ENCODE measurements around the gene SLC35F3.

DNA sequence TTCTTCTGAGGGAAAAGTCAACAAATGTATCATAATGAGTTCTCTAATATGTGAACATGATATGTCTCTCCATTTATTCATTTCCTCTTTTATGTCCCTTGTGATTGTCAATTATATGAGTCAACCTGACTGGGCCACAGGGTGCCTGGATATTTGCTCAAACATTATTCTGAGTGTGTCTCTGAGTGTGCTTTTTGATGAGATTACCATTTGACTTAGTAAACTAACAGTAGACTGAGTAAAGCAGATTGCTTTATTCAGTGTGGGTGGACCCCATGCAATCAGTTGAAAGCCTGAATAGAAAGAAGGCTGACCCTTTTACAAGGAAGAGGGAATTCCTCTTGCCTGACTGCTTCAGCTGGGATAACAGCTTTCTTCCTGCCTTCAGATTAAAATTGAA lies 142.6 kb downstream of the SLC35F3 start:
- no peak for TF ChIP-seq EZH2phosphoT487 (IDR thresholded peaks at IDR 0.05; ENCODE audit: borderline replicate concordance, low read depth, low read length)
- TF ChIP-seq, protein P1, sequence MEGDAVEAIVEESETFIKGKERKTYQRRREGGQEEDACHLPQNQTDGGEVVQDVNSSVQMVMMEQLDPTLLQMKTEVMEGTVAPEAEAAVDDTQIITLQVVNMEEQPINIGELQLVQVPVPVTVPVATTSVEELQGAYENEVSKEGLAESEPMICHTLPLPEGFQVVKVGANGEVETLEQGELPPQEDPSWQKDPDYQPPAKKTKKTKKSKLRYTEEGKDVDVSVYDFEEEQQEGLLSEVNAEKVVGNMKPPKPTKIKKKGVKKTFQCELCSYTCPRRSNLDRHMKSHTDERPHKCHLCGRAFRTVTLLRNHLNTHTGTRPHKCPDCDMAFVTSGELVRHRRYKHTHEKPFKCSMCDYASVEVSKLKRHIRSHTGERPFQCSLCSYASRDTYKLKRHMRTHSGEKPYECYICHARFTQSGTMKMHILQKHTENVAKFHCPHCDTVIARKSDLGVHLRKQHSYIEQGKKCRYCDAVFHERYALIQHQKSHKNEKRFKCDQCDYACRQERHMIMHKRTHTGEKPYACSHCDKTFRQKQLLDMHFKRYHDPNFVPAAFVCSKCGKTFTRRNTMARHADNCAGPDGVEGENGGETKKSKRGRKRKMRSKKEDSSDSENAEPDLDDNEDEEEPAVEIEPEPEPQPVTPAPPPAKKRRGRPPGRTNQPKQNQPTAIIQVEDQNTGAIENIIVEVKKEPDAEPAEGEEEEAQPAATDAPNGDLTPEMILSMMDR (conservative IDR thresholded peaks at IDR 0.05; ENCODE audit: low read length): no peak
